ENCODE measurements around the gene MESP2. TPM values are rescaled to one million over a fixed set of nuclear protein-coding genes. Genes with fewer than 3 reads are reported as not detected.

Gene MESP2
- total and polyA plus RNA-seq, 9 of the 15 experiments (the other 6 are each of a cell fraction or from before 2014, with no cell fraction given) = 0.08 to 0.82 (median 0.37) TPM

- TF ChIP-seq POLR2AphosphoS2 (IDR thresholded peaks at IDR 0.05; ENCODE audit: low read length) = no peak
- peak; percentile 86 for TF ChIP-seq ZNF764 (CRISPR knock-in tag; IDR thresholded peaks at IDR 0.05; ENCODE audit: low read depth)
- TF ChIP-seq MEIS2 (IDR thresholded peaks at IDR 0.05; ENCODE audit: partially characterized antibody) = no peak
- TF ChIP-seq RBM39 (optimal IDR thresholded peaks at IDR 0.05; ENCODE audit: low read depth, low read length) = no peak
- no peak for TF ChIP-seq CHD2 (IDR thresholded peaks at IDR 0.05; ENCODE audit: low read depth, low read length)
- no peak for TF ChIP-seq SRSF7 (optimal IDR thresholded peaks at IDR 0.05; ENCODE audit: low read depth, low read length)
- no peak for TF ChIP-seq FOXM1 (IDR thresholded peaks at IDR 0.05; ENCODE audit: low read depth)
- TF ChIP-seq FOXM1 (CRISPR knock-in tag; IDR thresholded peaks at IDR 0.05; ENCODE audit: low read depth) = no peak
- TF ChIP-seq ZNF592 (IDR thresholded peaks at IDR 0.05) = peak; percentile 99
- no peak for TF ChIP-seq BHLHE40 (IDR thresholded peaks at IDR 0.05; ENCODE audit: low read length)
- no peak; the same call in 1 of the 2 replicates for TF ChIP-seq ZBTB2 (IDR thresholded peaks at IDR 0.05)
- no peak for TF ChIP-seq MAFF (IDR thresholded peaks at IDR 0.05; ENCODE audit: low read length)
- no peak for TF ChIP-seq ATF2 (CRISPR knock-in tag; IDR thresholded peaks at IDR 0.05)
- peak; percentile 26; the same call in 1 of the 2 replicates for TF ChIP-seq ATF3 (IDR thresholded peaks at IDR 0.05)
- TF ChIP-seq ATF3 (CRISPR knock-in tag; conservative IDR thresholded peaks at IDR 0.05) = no peak
- TF ChIP-seq ZNF12 (CRISPR knock-in tag; IDR thresholded peaks at IDR 0.05) = no peak
- TF ChIP-seq PYGO2 (tag; IDR thresholded peaks at IDR 0.05) = peak; percentile 97
- no peak for TF ChIP-seq NELFE (IDR thresholded peaks at IDR 0.05; ENCODE audit: insufficient read depth, insufficient read length)
- TF ChIP-seq CTCF (IDR thresholded peaks at IDR 0.05 in 2 of 3, conservative IDR thresholded peaks at IDR 0.05 in 1 of 3; ENCODE audit: insufficient read depth in 2 of 3, low read depth in 1 of 3, low read length in 3 of 3) = no peak
Observed at GRCh38 chr15:89781891-89782618, 5.9 kb downstream of the MESP2 start (continued).
